ENCODE data around the gene WWP2. TPM values are rescaled to one million over a fixed set of nuclear protein-coding genes. Genes with fewer than 3 reads are reported as not detected.

The WWP2 gene
- total RNA-seq, 2 donors from 2014 or later, result 73.2 to 102 TPM

DNA sequence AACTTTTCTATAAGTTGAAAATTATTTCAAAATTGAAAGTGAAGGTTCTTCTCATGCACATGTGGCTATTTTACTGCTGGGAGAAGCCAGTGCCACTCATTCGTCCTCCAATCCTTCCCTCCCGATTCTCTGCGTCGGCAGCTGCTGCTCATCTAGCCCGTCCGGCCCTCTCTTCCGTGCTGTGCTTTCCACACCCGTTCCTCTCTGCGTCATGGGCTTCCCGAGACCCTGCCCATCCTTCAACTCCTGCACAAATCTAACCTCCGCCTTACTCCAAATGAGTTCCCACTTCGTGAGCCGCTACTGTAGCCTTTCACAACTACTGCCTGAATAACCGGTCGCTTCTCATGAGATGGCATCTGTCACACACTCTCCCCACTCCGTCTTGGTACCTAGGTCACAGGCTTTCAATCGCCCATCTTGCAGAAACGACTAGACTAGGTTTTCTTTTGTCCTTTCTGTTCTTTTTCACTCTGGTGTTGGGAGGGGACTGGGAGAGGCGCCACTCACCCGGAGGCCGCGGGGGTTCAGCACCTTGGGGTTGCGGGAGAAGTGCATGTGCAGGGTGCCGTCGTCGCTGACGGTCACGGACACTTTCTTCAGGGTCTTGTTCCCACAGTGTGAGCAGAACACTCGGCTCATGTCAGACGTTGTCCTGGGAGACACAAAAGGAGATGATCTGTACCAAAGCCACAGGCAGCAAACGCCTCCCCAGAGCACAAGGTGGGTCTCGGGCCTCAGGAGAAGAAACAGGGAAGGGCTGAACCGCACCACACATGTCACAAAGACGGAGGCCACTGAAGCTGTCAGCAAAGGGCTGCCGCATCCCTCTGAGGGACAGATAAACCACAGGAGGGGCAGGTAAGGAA, 17.5 kb upstream of the WWP2 start:
- Histone ChIP-seq H3K27ac (no peak overlapping the region), H3K4me1 (peaks cover 6% of the 10 kb centered on the region), H3K36me3 (peaks cover 9% of the 10 kb centered on the region), H3K9ac (ENCODE audit: low read depth in 2 of 2, low read length in 2 of 2) (no peak overlapping the region), H3K4me3 (no peak overlapping the region), H3K9me3 (no peaks in the 10 kb centered on the region), H3K27me3 (no peaks in the 10 kb centered on the region)
- no peak for DNase-seq
- no peak for TF ChIP-seq CTCF (IDR thresholded peaks at IDR 0.05)
- intact Hi-C loops (cut with DNase I), result loop anchor here (5.0 kb wide), 1 partner anchor 352 kb away; no protein-coding TSS in a partner anchor

DNA sequence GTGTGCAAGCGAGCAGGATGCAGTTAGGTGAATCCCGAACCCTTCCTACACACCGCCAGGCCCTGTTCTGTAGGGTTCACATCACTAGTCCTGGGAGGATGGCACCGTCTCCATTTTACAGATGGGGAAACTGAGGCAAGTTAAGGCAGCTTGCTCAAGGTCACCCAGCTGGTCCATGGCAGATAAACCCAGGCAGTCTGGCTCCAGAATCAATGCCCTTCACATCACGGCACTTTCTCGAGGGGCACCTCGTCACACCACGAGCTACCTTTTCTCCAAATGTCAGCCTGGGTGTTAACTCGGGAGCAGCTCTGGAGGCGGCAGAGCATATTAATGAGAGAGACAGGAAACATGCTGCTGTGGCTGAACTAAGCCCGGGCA, 16.9 kb upstream of the WWP2 start:
- Histone ChIP-seq H3K36me3 (peaks cover 13% of the 10 kb centered on the region), H3K27ac (no peak overlapping the region), H3K9me3 (no peaks in the 10 kb centered on the region), H3K4me1 (peaks cover 6% of the 10 kb centered on the region), H3K9ac (ENCODE audit: low read depth in 2 of 2, low read length in 2 of 2) (no peak overlapping the region), H3K27me3 (no peaks in the 10 kb centered on the region), H3K4me3 (no peak overlapping the region)
- TF ChIP-seq CTCF (IDR thresholded peaks at IDR 0.05), result no peak
- intact Hi-C loops (cut with DNase I), result loop anchor here (5.0 kb wide), 1 partner anchor 353 kb away; no protein-coding TSS in a partner anchor
- no peak for DNase-seq

DNA sequence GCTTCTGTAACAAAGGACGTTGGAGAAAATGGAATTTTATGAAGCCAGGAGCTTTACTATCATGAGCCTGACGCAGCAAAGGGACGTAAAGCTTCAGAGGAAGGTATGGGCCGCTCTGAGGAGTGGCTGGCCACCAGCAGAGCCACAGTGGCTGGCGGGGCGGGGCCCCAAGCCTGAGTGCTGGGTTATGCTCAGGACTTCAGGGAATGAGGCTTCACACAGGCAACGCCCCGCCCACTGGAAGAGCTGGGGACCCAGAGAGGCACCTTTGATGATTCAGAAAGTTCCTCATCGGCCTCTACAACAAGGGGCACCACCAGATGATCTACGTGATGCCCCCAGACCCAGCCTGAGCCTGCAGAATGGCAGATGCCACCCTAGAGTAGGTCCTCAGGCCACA, 16.2 kb upstream of the WWP2 start:
- Histone ChIP-seq H3K4me1 (peaks cover 6% of the 10 kb centered on the region), H3K27me3 (no peaks in the 10 kb centered on the region), H3K9me3 (no peaks in the 10 kb centered on the region), H3K36me3 (peaks cover 17% of the 10 kb centered on the region), H3K4me3 (no peak overlapping the region), H3K9ac (ENCODE audit: low read depth in 2 of 2, low read length in 2 of 2) (no peak overlapping the region), H3K27ac (no peak overlapping the region)
- TF ChIP-seq CTCF (IDR thresholded peaks at IDR 0.05), result no peak
- DNase-seq, result no peak
- intact Hi-C loops (cut with DNase I), result loop anchor here (5.0 kb wide), 1 partner anchor 354 kb away; no protein-coding TSS in a partner anchor

DNA sequence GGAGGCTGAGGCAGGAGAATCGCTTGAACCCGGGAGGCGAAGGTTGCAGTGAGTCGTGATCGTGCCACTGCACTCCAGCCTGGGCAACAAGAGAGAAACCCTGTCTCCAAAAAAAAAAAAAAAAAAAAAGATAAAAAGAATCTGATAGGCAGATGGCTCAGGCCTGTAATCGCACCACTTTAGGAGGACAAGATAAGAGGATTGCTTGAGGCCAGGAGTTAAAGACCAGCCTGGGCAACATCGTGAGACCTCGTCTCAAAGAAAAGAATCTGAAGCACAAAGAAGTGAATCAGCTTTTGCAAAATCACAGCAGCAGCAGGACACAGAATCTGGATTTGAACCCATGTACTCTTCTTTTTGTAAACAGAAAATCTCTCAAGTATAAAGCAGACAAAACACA, 15.0 kb upstream of the WWP2 start:
- no peaks in the 10 kb centered on the region for H3K4me1 ChIP-seq
- H3K27me3 ChIP-seq, result no peaks in the 10 kb centered on the region
- no peak for DNase-seq
- no peak overlapping the region for H3K27ac ChIP-seq
- TF ChIP-seq CTCF (IDR thresholded peaks at IDR 0.05), result no peak
- peaks cover 17% of the 10 kb centered on the region for H3K36me3 ChIP-seq
- H3K9me3 ChIP-seq, result no peaks in the 10 kb centered on the region
- intact Hi-C loops (cut with DNase I), result loop anchor here (5.0 kb wide), 1 partner anchor 355 kb away; no protein-coding TSS in a partner anchor
- H3K9ac ChIP-seq (ENCODE audit: low read depth in 2 of 2, low read length in 2 of 2), result no peak overlapping the region
- H3K4me3 ChIP-seq, result no peak overlapping the region

DNA sequence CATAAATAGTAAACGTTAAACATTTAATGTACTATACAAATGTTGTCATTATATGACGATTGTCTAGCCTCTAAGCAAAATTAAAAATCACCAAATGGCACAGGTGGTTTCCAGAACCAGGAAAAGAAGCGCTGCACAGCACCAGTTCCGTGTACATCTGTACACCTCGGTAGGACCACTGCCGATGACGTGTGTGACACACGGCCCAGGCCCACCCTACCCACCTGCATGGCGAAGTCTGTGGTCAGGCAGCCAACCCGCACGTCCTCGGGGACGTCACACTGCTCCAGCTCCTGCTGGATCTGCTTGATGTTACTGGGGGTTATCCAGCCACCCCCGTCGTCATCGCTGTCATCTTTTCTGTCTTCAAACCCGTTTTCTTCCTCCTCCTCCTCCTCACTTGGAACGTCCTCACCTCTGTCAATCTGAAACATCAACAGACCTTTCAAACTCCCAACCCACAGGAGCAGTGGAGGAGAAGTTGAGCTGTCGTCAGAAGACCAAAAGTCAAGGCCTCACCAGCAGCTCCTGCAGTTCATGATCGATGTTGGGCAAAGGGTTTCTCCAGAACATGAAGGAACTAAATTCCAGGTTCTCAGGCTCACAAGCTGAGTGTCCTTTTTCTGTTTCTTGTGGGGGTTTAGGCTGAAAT, 13.3 kb upstream of the WWP2 start:
- no peaks in the 10 kb centered on the region for H3K9me3 ChIP-seq
- H3K4me1 ChIP-seq, result no peaks in the 10 kb centered on the region
- H3K27me3 ChIP-seq, result no peaks in the 10 kb centered on the region
- TF ChIP-seq CTCF (IDR thresholded peaks at IDR 0.05), result no peak
- intact Hi-C loops (cut with DNase I), result loop anchor here (5.0 kb wide), 1 partner anchor 357 kb away; no protein-coding TSS in a partner anchor
- H3K4me3 ChIP-seq, result no peak overlapping the region
- no peak for DNase-seq
- H3K36me3 ChIP-seq, result peaks cover 17% of the 10 kb centered on the region
- H3K9ac ChIP-seq (ENCODE audit: low read depth in 2 of 2, low read length in 2 of 2), result no peak overlapping the region
- H3K27ac ChIP-seq, result no peak overlapping the region
